Endometrium (tissue), 2 donors: ENCODE data around the gene EXD3.

Experiments used
- FAIRE-seq: peaks from 2 replicates; lab custom pipeline; 2012; peaks lifted over from hg19 to GRCh38; lab: Jason Lieb, UNC
- donor health status: control.
- donor health status: control.

EXD3 gene

DNA sequence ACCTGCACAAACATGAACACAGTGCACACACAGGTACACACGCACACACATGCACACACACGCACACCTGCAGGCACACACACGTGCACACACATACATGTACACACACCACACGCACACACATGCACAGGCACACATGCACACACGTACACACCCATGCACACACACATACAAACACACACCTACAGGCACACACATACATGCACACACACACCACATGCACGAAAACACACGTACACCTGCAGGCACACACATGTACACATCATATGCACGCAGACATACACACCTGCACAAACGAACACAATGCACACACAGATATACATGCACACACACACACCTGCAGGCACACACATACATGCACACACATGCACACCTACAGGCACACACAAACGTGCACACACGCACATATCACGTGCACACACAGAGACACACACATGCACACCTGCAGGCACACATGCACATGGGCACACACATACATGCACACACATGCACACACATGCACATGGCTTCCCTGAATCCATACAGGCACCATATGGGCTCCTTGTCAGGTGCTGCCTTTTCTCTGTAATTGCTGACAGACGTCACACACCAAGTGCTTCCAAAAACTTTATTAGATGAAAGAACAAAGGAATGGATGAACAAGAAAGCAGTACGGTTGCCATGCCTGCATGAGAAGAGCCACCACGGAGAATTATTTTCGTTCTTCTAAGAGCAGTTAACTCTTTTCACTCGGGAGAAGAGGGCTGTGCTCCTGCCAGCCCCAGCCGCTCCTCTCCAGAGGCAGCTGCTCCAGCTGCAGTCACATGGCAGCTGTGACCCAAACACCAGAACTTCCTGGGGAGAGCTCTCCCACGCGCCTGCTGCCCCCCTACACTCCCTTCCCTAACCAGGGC is 57.2 kb downstream of the EXD3 start:
- no peak for FAIRE-seq

- no peak for FAIRE-seq
These were observed 57.9 kb downstream of the EXD3 start for GRCh38 chr9:137365056-137365455.

DNA sequence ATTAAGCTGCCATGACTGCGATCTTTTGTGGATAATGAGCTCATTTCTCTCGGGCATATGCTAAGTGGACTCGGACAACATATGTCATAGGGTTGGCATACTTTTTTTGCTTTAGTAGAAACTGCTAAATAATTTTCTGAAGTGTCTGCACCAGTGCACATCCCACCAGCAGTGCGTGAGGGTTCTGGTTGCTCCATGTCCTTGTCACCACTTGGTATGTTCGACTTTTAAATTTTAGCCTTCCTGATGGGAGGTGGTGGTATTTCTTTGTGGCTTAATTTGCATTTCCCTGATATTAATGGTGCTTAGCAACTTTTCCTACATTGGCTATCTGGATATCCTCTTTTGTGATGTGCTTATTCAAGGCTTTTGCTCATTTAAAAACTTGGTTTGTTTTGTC is 63.1 kb downstream of the EXD3 start:
- FAIRE-seq, result no peak

- no peak for FAIRE-seq
These were observed 64.8 kb downstream of the EXD3 start for GRCh38 chr9:137358126-137358525.

- FAIRE-seq, result no peak
These were observed 65.8 kb downstream of the EXD3 start for GRCh38 chr9:137357166-137357565.

DNA sequence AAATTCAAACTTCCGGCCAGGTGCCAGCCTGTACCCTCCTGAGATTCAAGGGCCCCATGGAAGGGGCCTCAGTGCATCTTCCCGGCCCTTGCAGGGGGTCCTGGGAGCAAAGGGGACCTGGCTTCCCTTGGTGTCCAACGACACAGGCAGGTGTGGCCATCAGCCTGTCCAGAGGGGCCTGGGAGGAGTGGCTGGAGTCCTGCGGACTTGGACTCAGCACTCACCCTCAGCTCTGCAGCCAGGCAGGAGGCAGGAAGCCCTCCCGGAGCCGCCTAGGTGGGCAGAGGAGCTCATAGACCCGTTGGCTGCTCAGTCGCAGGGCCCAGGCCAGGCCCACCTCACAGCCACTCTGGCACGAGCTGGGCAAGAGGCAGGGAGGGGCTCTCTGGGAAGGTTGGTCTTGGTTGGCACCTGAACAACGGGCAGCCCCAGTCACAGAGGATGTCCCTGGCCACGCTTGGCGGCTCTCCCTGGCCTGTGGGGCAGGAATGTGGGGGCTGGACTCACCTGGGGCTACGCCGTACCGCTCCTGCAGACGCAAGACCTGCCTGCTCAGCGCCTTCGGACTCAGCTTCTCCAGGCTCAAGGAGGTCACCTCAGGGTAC is 67.1 kb downstream of the EXD3 start:
- FAIRE-seq, result no peak

DNA sequence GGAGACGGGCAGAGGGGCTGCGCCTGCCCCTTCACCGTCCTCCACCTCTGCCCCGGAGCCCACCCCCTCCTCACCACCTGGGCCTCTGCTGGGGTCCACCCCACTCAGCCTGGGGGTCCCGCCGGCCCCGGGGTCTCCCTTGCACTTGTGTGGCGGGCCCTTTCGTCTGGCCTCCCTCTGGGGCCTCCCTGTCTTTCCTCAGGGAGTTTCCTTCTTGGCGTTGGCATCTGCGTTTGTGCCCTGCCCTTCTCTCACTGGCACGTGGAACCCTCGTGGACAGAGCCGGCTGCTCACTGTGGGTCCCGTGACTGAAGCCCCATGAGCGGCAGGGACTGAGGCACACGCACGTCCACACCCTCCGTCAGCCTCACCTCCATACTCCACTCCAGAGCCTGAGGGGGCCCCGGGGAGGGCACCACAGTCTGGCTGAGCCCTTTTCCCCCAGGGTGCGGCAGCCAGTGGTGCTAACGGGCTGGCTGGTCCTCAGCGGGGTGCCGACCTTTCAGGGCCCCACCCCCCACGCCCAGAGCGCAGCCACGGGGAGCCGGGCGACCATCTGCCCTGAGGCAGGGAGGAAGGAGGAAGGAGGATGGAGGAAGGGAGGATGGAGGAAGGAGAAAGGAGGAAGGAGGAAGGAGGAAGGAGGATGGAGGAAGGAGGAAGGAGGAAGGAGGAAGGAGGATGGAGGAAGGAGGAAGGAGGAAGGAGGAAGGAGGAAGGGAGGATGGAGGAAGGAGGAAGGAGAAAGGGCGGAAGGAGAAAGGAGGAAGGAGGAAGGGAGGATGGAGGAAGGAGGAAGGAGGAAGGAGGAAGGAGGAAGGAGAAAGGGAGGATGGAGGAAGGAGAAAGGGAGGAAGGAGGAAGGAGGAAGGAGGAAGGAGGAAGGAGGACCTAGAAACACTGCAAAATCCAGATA is 67.9 kb downstream of the EXD3 start:
- FAIRE-seq, result no peak

DNA sequence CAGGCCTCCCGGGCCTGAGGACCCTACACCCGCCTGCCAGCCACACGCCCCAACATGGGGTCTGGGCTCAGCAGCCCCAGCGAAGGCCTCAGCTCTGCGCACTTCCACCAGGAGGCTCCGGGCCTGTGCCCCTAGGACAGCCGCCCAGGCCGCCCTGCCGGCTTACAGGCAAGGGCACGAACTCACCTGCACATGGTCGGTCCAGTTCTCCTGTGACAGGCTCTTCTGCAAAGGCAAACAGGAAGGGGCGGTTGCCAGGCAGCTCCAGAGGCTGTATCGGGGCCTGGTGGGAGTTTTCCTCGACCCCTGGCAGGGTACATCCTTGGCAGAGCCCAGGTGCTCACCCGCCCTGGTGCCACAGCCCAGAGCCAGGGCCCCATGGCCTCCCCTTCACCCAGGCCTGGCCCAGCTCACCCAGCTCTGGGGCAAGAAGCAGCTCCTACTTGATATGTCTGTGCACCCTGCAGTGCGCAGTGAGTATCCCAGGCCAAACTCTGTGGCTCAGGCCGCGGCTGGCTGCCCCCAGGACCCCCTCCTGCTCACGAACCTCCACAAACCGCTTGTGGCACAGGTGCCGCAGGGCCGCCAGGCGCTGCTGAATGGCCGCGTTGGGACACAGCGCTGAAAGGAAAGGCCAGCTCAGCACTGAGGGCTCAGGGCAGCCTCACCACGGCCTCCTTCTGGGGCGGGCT is 68.7 kb downstream of the EXD3 start:
- FAIRE-seq, result no peak

DNA sequence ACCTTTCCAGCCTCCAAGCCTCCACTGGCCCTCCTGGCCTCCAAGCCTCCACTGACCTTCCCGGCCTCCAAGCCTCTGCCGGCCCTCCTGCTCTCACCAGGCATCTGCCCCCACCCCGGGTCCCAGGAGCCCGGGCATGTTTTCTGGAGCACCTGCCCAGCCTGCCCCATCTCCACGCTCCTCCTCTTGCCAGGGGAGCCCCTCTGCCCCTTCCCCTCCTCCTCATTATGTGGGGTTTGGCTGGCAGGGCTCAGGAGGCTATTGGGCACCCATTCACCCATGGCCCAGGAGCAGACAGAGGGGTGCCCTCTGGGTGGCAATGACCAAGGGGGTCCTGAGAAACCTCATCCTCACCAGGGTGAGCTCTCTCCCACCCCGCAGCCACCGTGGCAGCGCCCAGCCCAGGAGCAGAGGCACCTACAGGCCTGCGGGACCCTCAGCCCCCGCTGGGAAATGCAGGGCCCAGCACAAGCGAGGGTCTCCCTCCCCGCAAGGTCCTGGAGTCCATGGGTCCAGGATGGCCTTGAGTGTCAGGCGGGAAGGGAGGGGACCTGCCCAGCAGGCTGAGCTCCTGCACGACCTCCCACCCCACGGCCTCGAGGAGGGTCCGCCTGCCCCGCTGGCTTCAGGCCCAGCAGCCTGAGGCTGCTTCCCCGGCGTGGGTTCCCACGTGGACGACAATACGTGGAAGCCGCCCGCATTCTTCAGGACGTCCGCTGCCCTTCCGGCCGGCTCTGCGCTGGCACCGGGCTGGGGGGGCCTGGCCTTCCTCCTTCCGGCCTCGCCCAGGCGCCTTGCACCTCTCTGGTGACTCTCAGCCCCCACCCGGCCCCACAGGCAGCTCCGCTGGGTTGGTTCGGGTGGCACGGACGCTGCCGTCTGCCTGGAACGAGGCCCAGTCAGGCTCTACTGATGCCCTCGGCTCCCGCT is 69.5 kb downstream of the EXD3 start:
- FAIRE-seq, result no peak

DNA sequence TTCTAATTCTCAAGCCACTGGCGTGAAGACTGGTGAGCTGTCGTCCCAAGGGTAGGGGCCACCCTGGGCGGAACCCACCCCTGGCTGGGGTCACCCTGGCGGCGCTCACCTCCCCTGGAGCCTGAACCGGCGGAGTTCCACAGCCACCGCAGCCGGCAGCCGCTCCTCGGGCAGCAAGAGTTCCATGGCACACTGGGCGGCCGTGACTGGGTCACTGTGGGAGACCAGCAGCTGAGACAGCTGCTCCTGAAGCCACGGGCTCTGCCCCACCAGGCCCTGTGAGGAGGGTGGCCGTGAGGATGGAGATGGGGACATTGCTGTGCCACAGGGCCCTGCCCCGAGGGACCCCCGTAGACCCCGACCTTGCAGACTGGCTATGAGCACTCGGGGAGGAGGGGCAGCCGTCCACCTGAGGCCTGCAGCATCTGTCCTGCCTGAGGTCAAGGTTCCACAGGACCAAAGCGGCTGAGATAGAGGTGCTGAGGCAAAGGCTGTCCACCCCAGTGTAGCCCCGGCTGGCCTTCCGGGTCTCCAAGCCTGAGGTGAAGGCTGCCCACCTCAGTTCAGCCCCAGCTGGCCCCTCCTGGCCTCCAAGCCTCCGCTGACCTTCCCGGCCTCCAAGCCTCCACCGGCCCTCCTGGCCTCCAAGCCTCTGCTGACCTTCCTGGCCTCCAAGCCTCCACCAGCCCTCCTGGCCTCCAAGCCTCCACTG is 70.3 kb downstream of the EXD3 start:
- no peak for FAIRE-seq

- no peak for FAIRE-seq
These were observed 71.0 kb downstream of the EXD3 start for GRCh38 chr9:137351781-137352501.

GRCh38 chr9:137350696-137351584 is 72.0 kb downstream of the EXD3 start:
- FAIRE-seq, result no peak

DNA sequence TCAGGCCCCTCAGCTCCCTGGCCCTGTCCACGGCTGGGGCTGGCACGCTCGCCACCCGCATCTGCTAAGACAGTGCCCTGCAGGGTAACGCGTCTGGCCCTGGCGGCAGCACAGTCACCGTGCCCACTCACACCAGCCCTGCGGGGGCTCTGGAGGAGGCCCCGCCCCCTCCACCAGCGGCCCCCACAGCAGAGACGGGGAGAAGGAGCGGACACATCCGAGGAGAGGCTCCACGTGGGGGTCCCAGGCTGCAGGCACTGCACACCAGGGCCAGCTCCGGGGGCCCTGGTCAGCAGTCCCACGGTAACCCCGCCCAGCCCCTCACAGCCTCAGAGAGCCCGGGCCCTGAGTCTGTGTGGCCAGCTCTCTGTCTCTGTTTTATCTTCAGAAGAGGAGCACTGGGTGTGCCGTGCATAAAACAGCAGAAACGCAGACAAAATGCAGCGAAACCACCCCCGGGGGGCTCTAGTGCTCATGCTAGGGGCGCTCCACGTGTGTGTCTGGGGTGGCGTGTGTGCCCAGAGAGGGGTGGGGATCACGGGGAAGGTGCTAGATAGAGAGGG is 73.4 kb downstream of the EXD3 start:
- FAIRE-seq, result no peak

DNA sequence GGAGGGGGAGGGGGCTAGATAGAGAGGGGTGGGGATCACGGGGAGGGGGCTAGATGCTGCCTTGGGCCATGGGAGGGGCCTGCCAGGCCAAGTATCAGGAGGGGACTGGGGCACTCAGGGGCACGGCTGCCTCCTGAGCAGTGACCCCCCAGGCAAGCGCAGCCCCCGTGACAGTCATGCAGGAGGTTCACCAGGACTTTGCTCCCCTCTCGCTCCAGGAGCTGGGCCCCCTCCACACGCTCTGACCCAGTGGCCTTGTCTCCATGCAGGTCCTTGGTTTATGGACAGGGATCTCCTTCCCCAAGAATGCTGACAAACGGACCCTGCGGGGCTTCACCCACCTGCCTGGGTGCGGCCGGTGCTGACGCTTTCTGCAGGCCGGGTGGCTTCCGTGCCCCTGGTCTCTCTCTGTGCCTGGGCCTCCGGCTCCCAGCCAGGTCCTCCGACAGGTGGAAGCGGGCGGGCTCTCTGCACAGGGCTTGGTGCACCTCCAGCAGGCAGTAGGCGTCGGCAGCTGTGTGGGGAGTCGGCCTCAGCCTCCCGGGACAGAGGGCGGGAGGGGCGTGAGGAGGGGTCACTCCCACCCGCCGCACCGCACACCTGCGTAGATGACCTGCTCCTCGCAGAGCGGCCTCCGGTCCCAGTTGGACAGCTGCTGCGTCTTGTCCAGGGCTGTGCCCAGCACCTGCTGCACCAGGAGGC is 74.0 kb downstream of the EXD3 start:
- FAIRE-seq, result no peak

DNA sequence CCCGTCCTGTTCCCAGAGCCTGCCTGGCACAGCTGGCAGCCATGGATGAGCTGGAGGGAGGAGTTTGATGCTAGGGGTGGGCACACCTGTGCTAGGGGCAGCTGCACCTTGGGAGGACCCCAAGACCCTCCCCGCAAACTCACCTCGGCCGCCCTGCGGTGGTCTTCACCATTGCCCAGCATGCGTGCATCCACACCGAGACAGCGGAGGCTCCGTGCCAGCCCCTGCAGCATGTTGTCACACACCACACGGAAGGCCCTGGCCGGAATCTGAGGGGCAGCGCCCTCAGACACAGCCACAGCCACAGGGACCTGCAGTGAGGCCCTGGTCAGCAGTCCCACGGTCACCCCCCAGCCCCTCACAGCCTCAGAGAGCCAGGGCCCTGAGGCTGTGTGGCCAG is 75.0 kb downstream of the EXD3 start:
- FAIRE-seq, result no peak

DNA sequence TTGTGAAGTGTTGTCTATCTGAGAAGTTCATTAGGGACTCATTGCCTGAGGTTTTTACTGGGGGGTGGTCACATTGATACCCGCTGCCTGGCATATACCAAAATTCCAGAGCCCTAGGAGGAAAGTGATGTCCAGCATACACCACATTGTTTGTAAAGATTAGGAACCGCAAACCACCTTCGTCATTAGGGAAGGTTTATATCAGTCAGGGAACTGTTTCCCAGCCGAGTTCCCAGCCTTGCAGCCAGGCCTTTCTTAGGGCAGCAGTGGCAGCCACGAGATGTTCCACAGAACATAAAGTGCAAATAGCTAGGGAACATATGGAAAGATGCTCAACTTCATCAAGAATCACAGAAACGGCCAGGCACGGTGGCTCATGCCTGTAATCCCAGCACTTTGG is 80.5 kb downstream of the EXD3 start:
- no peak for FAIRE-seq

GRCh38 chr9:137341227-137341626 is 81.7 kb downstream of the EXD3 start:
- no peak for FAIRE-seq
